ENCODE results near the gene LRP3.

DNA sequence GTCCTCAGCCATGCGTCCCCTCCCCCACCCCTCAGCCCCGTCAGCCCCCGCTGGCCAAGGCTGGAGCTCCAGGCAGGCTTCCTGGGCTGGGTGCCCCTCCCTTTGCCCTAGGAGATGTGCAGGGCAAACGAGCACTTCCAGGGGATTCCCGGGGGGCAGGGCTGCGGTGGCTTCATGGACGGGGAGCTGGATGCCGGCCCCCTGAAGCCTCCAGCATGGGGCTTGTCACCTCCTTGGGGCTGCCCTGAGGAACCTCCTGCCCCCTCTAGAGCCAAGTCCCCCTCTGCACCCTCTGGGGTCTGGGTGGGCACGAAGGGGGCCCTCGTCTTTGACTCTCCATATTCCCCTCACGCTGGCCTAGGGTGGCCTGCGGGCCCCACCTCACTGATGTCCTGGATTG is 56.9 kb downstream of the LRP3 start:
- TF ChIP-seq, protein P1, sequence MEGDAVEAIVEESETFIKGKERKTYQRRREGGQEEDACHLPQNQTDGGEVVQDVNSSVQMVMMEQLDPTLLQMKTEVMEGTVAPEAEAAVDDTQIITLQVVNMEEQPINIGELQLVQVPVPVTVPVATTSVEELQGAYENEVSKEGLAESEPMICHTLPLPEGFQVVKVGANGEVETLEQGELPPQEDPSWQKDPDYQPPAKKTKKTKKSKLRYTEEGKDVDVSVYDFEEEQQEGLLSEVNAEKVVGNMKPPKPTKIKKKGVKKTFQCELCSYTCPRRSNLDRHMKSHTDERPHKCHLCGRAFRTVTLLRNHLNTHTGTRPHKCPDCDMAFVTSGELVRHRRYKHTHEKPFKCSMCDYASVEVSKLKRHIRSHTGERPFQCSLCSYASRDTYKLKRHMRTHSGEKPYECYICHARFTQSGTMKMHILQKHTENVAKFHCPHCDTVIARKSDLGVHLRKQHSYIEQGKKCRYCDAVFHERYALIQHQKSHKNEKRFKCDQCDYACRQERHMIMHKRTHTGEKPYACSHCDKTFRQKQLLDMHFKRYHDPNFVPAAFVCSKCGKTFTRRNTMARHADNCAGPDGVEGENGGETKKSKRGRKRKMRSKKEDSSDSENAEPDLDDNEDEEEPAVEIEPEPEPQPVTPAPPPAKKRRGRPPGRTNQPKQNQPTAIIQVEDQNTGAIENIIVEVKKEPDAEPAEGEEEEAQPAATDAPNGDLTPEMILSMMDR (IDR thresholded peaks at IDR 0.05) = no peak
- TF ChIP-seq POLR2A (IDR thresholded peaks at IDR 0.05) = no peak

All from ovary (tissue), 3 donors.